ENCODE results near the gene PPP2R5C.
"Not testable (repeated sequence)": the region's sequence is repeated elsewhere in the genome, so short reads cannot be mapped to it uniquely, and the experiment has no call there.

The PPP2R5C gene

DNA sequence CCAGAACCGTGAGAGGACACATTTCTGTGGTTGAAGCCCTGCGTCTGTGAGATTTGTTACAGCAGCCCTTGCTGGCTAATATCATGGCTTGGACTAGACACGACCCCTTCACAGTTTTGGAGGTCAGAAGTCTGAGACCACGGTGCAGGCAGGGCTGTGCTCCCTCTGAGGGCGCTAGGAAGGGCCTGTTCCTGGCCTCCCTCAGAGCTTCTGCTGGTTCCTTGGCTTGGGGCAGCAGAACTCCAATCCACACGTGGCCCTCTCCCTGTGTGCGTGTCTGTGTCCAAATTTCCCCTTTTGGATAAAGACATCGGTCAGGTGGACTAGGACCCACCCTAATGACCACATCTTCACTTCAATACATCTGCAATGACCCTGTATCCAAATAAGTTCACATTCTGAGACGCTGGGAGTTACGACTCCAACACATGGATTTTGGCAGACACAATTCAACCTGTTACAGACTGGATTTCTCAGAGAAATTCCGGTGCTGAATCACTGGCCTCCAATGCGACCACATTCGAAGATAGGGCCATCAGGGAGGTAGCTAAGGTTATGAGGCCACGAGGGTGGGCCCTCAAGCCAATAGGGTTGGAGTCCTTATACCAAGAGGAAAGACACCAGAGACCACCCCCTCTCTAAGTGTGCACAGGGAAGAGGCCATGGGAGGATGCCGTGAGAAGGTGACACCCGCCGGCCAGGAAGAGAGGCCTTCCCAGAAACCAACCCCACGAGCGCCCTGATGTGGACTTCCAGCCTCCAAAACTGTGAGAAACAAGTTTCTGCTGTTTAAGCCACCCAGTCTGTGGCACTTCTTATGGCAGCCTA, 43.6 kb upstream of the PPP2R5C start:
- H3K4me3 ChIP-seq (ENCODE audit: low read depth in 1 of 2, low read length in 2 of 2), result no peak overlapping the region
- no peak overlapping the region for H3K27ac ChIP-seq (ENCODE audit: low read depth, low read length)
- peaks cover 0 to 5% of the 10 kb centered on the region in 2 donors for H3K4me1 ChIP-seq (ENCODE audit: control insufficient read depth in 1 of 2, insufficient read depth in 2 of 2, low read length in 2 of 2)
- H3K9me3 ChIP-seq (ENCODE audit: control insufficient read depth in 1 of 2, low read length in 2 of 2), result peaks cover 0 to 2% of the 10 kb centered on the region in 2 donors
- H3K36me3 ChIP-seq (ENCODE audit: control insufficient read depth in 1 of 2, insufficient read depth in 2 of 2, low read length in 2 of 2), result no peaks in the 10 kb centered on the region
- H3K27me3 ChIP-seq (ENCODE audit: control insufficient read depth in 1 of 2, insufficient read depth in 2 of 2, low read length in 2 of 2), result no peaks in the 10 kb centered on the region
- no peak overlapping the region for H3K9ac ChIP-seq (ENCODE audit: low read depth in 1 of 2, low read length in 2 of 2)

DNA sequence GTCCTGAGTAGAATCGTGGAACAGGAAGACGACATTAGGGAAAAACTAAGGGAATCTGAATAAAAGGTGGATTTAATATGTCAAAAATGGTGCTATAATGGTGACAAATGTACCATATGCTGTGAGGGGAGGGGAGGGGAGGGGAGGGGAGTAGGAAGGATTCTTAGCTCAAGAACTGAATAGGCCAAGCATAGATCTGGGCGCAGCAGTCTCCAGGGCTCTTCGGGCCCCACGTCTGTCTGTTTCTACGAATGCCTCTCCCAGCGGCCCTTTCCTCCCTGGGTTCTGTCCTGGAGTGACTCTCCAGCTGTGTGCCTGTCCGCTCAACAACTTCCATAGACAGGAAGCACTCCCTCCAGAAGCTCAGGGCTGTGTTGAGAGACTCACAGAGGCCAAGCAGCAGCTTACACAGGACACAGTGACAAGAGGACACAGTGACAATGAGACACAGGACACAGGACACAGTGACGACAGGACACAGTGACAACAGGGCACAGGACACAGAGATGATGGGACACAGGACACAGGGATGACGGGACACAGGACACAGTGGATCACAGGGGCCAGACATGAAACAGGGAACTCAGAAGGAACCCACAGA, 42.4 kb upstream of the PPP2R5C start:
- Histone ChIP-seq H3K4me1 (ENCODE audit: control insufficient read depth in 1 of 2, insufficient read depth in 2 of 2, low read length in 2 of 2) (peaks cover 0 to 5% of the 10 kb centered on the region in 2 donors), H3K27ac (ENCODE audit: low read depth, low read length) (no peak overlapping the region), H3K27me3 (ENCODE audit: control insufficient read depth in 1 of 2, insufficient read depth in 2 of 2, low read length in 2 of 2) (no peaks in the 10 kb centered on the region)

DNA sequence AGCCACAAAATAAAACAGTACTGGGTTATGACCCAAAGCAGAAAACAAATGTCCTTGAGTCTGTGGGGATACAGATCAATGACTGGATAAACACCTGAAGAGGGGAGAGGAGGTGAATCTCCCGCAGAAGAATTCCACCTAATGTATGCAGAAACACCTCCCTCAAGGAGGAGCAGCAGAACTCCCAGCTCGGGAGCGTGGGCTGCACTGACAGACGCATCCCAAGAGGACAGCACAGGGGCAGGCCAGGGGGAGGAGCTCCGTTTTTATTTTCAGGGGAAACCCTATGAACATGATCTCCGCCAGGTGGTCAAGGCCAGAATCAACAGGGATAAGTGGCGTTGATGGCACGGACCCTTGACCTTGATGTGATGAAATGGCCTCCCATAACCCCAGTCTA, 41.8 kb upstream of the PPP2R5C start:
- Histone ChIP-seq H3K27ac (ENCODE audit: low read depth, low read length) (no peak overlapping the region), H3K27me3 (ENCODE audit: control insufficient read depth in 1 of 2, insufficient read depth in 2 of 2, low read length in 2 of 2) (no peaks in the 10 kb centered on the region), H3K9me3 (ENCODE audit: control insufficient read depth in 1 of 2, low read length in 2 of 2) (no peaks in the 10 kb centered on the region), H3K4me3 (ENCODE audit: low read depth in 1 of 2, low read length in 2 of 2) (no peak overlapping the region), H3K4me1 (ENCODE audit: control insufficient read depth in 1 of 2, insufficient read depth in 2 of 2, low read length in 2 of 2) (peaks cover 0 to 5% of the 10 kb centered on the region in 2 donors), H3K9ac (ENCODE audit: low read depth in 1 of 2, low read length in 2 of 2) (no peak overlapping the region), H3K36me3 (ENCODE audit: control insufficient read depth in 1 of 2, insufficient read depth in 2 of 2, low read length in 2 of 2) (no peaks in the 10 kb centered on the region)

More for the DNA sequence above, 42.4 kb upstream of the PPP2R5C start:
- no peak overlapping the region for H3K4me3 ChIP-seq (ENCODE audit: low read depth in 1 of 2, low read length in 2 of 2)
- no peaks in the 10 kb centered on the region for H3K36me3 ChIP-seq (ENCODE audit: control insufficient read depth in 1 of 2, insufficient read depth in 2 of 2, low read length in 2 of 2)
- H3K9me3 ChIP-seq (ENCODE audit: control insufficient read depth in 1 of 2, low read length in 2 of 2), result peaks cover 0 to 2% of the 10 kb centered on the region in 2 donors
- no peak overlapping the region for H3K9ac ChIP-seq (ENCODE audit: low read depth in 1 of 2, low read length in 2 of 2)

DNA sequence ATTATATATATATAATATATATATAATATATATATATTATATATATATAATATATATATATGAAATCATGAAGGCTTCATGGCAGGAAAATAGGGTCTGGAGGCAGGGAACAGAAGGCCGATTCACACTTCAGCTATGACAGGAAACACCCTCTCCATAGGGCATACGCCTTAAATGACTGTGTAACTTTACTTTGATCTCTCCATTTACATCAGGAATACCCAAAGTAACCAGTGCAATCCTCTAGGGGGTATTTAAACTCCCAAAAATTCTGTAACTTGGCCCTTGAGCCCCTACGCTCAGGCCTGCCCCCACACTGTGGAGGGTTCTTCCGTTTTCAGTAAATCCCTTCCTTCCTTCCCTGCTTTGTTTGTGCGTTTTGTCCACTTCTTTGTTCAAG, 40.4 kb upstream of the PPP2R5C start:
- Histone ChIP-seq H3K27me3 (ENCODE audit: control insufficient read depth in 1 of 2, insufficient read depth in 2 of 2, low read length in 2 of 2) (no peaks in the 10 kb centered on the region), H3K4me3 (ENCODE audit: low read depth in 1 of 2, low read length in 2 of 2) (no peak overlapping the region), H3K9me3 (ENCODE audit: control insufficient read depth in 1 of 2, low read length in 2 of 2) (no peaks in the 10 kb centered on the region), H3K4me1 (ENCODE audit: control insufficient read depth in 1 of 2, insufficient read depth in 2 of 2, low read length in 2 of 2) (peaks cover 0 to 5% of the 10 kb centered on the region in 2 donors), H3K27ac (ENCODE audit: low read depth, low read length) (no peak overlapping the region), H3K36me3 (ENCODE audit: control insufficient read depth in 1 of 2, insufficient read depth in 2 of 2, low read length in 2 of 2) (no peaks in the 10 kb centered on the region), H3K9ac (ENCODE audit: low read depth in 1 of 2, low read length in 2 of 2) (no peak overlapping the region)

- no peaks in the 10 kb centered on the region for H3K36me3 ChIP-seq (ENCODE audit: control insufficient read depth in 1 of 2, insufficient read depth in 2 of 2, low read length in 2 of 2)
- no peaks in the 10 kb centered on the region for H3K9me3 ChIP-seq (ENCODE audit: control insufficient read depth in 1 of 2, low read length in 2 of 2)
- peak overlapping the region; percentile 57 for H3K27ac ChIP-seq (ENCODE audit: low read depth, low read length)
- peak overlapping the region; percentile 30 to 48 for H3K4me3 ChIP-seq (ENCODE audit: low read depth in 1 of 2, low read length in 2 of 2)
- peaks cover 0 to 5% of the 10 kb centered on the region in 2 donors for H3K4me1 ChIP-seq (ENCODE audit: control insufficient read depth in 1 of 2, insufficient read depth in 2 of 2, low read length in 2 of 2)
- peak overlapping the region in 1 of 2 donors; percentile 21 for H3K9ac ChIP-seq (ENCODE audit: low read depth in 1 of 2, low read length in 2 of 2)
- no peaks in the 10 kb centered on the region for H3K27me3 ChIP-seq (ENCODE audit: control insufficient read depth in 1 of 2, insufficient read depth in 2 of 2, low read length in 2 of 2)
These were observed 39.4 kb upstream of the PPP2R5C start for GRCh38 chr14:101721951-101722661.

- Histone ChIP-seq H3K9me3 (ENCODE audit: control insufficient read depth in 1 of 2, low read length in 2 of 2) (no peaks in the 10 kb centered on the region), H3K36me3 (ENCODE audit: control insufficient read depth in 1 of 2, insufficient read depth in 2 of 2, low read length in 2 of 2) (no peaks in the 10 kb centered on the region), H3K9ac (ENCODE audit: low read depth in 1 of 2, low read length in 2 of 2) (no peak overlapping the region), H3K4me3 (ENCODE audit: low read depth in 1 of 2, low read length in 2 of 2) (no peak overlapping the region), H3K4me1 (ENCODE audit: control insufficient read depth in 1 of 2, insufficient read depth in 2 of 2, low read length in 2 of 2) (peaks cover 0 to 5% of the 10 kb centered on the region in 2 donors), H3K27ac (ENCODE audit: low read depth, low read length) (no peak overlapping the region), H3K27me3 (ENCODE audit: control insufficient read depth in 1 of 2, insufficient read depth in 2 of 2, low read length in 2 of 2) (no peaks in the 10 kb centered on the region)
These were observed 38.4 kb upstream of the PPP2R5C start for GRCh38 chr14:101723061-101723595.

DNA sequence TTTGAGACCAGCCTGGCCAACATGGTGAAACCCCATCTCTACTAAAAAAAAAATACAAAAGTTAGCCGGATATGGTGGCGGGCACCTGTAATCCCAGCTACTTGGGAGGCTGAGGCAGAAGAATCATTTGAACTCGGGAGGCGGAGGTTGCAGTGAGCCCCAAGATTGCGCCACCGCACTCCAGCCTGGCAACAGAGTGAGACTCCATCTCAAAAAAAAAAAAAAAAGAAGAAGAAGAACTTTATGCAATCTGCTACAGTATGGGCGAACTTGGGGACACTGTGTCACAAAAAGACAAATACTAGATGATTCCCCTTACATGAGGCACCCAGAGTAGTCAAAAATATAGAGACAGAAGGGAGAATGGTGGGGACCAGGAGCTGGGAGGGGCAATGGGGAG, 35.9 kb upstream of the PPP2R5C start:
- H3K9ac ChIP-seq (ENCODE audit: low read depth in 1 of 2, low read length in 2 of 2); H3K36me3 ChIP-seq (ENCODE audit: control insufficient read depth in 1 of 2, insufficient read depth in 2 of 2, low read length in 2 of 2); H3K4me3 ChIP-seq (ENCODE audit: low read depth in 1 of 2, low read length in 2 of 2); H3K27ac ChIP-seq (ENCODE audit: low read depth, low read length); H3K9me3 ChIP-seq (ENCODE audit: control insufficient read depth in 1 of 2, low read length in 2 of 2); H3K27me3 ChIP-seq (ENCODE audit: control insufficient read depth in 1 of 2, insufficient read depth in 2 of 2, low read length in 2 of 2); H3K4me1 ChIP-seq (ENCODE audit: control insufficient read depth in 1 of 2, insufficient read depth in 2 of 2, low read length in 2 of 2): not testable (repeated sequence)

DNA sequence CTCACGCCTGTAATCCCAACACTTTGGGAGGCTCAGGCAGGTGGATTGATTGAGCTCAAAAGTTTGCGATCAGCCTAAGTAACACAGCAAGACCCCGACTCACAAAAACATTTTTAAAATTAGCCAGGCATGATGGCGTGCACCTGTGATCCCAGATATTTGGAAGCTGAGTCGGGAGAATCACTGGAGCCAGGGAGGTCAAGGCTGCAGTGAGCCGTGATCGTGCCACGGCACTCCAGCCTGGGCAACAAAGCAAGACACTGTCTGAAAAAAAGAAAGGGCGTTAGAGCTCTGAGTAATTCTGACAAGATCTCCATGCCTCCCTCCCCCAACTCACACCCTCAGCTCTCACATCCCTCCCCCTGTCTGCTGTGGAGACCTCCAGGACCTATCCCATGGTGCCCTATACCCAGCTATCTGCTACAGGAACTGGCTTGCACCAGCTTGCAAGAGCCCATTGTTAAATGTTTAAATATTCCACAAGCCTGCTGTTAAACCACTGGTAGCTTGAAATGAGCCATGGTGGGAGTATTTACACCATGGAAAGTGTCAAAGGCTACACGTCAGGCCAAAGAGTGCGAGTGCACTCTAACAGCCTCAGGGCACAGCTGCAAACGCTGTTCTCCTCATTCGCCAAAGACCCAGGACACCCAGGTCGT, 35.1 kb upstream of the PPP2R5C start:
- H3K9ac ChIP-seq (ENCODE audit: low read depth in 1 of 2, low read length in 2 of 2), result no peak overlapping the region
- H3K9me3 ChIP-seq (ENCODE audit: control insufficient read depth in 1 of 2, low read length in 2 of 2), result no peaks in the 10 kb centered on the region
- H3K36me3 ChIP-seq (ENCODE audit: control insufficient read depth in 1 of 2, insufficient read depth in 2 of 2, low read length in 2 of 2), result no peaks in the 10 kb centered on the region

DNA sequence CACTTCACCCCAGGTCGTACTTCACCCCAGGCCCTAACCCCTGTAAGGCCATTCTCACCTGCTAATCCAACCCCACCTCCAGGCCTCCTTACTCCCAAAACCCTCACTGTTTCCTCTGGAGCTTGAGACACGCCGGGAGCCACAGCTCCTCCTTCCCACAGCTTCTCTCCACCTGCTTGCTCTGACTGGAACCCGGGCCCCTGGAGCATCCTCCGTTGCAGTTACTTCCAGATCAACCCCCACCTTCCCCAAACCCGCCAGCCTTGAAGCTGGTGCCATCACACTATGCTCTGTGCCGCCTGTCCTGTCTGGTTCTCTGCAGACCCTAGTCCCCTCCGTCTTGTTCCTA, 34.6 kb upstream of the PPP2R5C start:
- H3K27ac ChIP-seq (ENCODE audit: low read depth, low read length), result no peak overlapping the region

More for the DNA sequence above, 35.1 kb upstream of the PPP2R5C start:
- Histone ChIP-seq H3K27me3 (ENCODE audit: control insufficient read depth in 1 of 2, insufficient read depth in 2 of 2, low read length in 2 of 2) (no peaks in the 10 kb centered on the region), H3K4me1 (ENCODE audit: control insufficient read depth in 1 of 2, insufficient read depth in 2 of 2, low read length in 2 of 2) (peaks cover 2 to 15% of the 10 kb centered on the region in 2 donors), H3K27ac (ENCODE audit: low read depth, low read length) (no peak overlapping the region), H3K4me3 (ENCODE audit: low read depth in 1 of 2, low read length in 2 of 2) (no peak overlapping the region)

More for the DNA sequence above, 34.6 kb upstream of the PPP2R5C start:
- H3K4me1 ChIP-seq (ENCODE audit: control insufficient read depth in 1 of 2, insufficient read depth in 2 of 2, low read length in 2 of 2), result peaks cover 7 to 20% of the 10 kb centered on the region in 2 donors
- H3K9me3 ChIP-seq (ENCODE audit: control insufficient read depth in 1 of 2, low read length in 2 of 2), result no peaks in the 10 kb centered on the region
- H3K36me3 ChIP-seq (ENCODE audit: control insufficient read depth in 1 of 2, insufficient read depth in 2 of 2, low read length in 2 of 2), result no peaks in the 10 kb centered on the region
- no peaks in the 10 kb centered on the region for H3K27me3 ChIP-seq (ENCODE audit: control insufficient read depth in 1 of 2, insufficient read depth in 2 of 2, low read length in 2 of 2)
- H3K4me3 ChIP-seq (ENCODE audit: low read depth in 1 of 2, low read length in 2 of 2), result no peak overlapping the region
- no peak overlapping the region for H3K9ac ChIP-seq (ENCODE audit: low read depth in 1 of 2, low read length in 2 of 2)

Data from duodenal mucosa (tissue), 2 donors.